Adrenal gland (tissue), 5 donors: ENCODE results near the gene MEIKIN.

Experiments used
- POLR2A ChIP-seq, 2 donors: fragments of 450-650 bp; IDR thresholded peaks; one replicate each; pipeline ENCODE4 v1.6.1; 2017; ENCODE audit warnings: antibody characterized with exemption in 2 of 2, mild to moderate bottlenecking in 2 of 2, moderate library complexity in 1 of 2
- TF ChIP-seq, protein P1 (sequence below), 6 experiments: fragments of 450-650 bp in 4 of 6; fragments of 200-600 bp in 2 of 6; sonication (generic) in 1 of 6; IDR thresholded peaks; 1 replicate in 5 of 6; 2 replicates in 1 of 6; pipeline versions ENCODE4 v1.5.1 to v1.8.0; 2016 to 2021; ENCODE audit warnings: antibody characterized with exemption in 6 of 6, mild to moderate bottlenecking in 2 of 6, moderate library complexity in 1 of 6
- donor health status: DM: no; HTN: no; CAD: no.

DNA sequence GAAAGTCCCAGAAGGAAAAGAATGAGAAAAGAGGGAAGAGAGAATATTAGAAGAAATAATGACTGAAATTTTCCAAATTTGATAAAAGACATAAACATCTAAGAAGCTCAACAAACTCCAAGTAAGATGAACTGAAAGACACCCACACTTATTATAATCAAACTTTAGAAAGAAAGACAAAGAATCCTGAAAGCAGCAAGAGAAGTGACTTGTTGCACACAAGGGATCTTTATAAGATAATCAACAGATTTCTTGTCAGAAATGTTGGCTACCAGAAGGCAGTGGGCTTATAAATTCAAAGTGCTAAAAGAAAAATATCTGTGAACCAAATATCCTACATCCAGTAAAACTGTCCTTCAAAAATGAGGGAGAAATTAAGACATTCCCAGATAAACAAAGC is 99.6 kb downstream of the MEIKIN start:
- TF ChIP-seq, protein P1, sequence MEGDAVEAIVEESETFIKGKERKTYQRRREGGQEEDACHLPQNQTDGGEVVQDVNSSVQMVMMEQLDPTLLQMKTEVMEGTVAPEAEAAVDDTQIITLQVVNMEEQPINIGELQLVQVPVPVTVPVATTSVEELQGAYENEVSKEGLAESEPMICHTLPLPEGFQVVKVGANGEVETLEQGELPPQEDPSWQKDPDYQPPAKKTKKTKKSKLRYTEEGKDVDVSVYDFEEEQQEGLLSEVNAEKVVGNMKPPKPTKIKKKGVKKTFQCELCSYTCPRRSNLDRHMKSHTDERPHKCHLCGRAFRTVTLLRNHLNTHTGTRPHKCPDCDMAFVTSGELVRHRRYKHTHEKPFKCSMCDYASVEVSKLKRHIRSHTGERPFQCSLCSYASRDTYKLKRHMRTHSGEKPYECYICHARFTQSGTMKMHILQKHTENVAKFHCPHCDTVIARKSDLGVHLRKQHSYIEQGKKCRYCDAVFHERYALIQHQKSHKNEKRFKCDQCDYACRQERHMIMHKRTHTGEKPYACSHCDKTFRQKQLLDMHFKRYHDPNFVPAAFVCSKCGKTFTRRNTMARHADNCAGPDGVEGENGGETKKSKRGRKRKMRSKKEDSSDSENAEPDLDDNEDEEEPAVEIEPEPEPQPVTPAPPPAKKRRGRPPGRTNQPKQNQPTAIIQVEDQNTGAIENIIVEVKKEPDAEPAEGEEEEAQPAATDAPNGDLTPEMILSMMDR (IDR thresholded peaks at IDR 0.05) = no peak
- TF ChIP-seq POLR2A (IDR thresholded peaks at IDR 0.05) = no peak
